ENCODE data around the gene POLG2. TPM values are rescaled to one million over a fixed set of nuclear protein-coding genes. Genes with fewer than 3 reads are reported as not detected.
A peak's percentile ranks its signal among the peaks of the same experiment; 100 is the strongest.

POLG2 gene
- total RNA-seq, 4 donors from 2014 or later: 1.4 to 5.6 (median 2.6) TPM

- H3K36me3 ChIP-seq: peaks cover 7 to 57% of the 10 kb centered on the region in 2 donors
- ATAC-seq: no peak
- no peaks in the 10 kb centered on the region for H3K27me3 ChIP-seq
- no peak for DNase-seq
- no peaks in the 10 kb centered on the region for H3K9me3 ChIP-seq
- H3K4me3 ChIP-seq: peak overlapping the region; percentile 89 to 98 (median 96)
- H3K27ac ChIP-seq: peak overlapping the region; percentile 97 to 100 (median 99)
- TF ChIP-seq POLR2A (IDR thresholded peaks at IDR 0.05): peak in 1 of 2 donors; percentile 10
- TF ChIP-seq CTCF (IDR thresholded peaks at IDR 0.05 in 4 of 5, conservative IDR thresholded peaks at IDR 0.05 in 1 of 5): no peak
- intact Hi-C loops (cut with DNase I; ENCODE audit: low total_unique reads) (loop anchor here (10.0 kb wide), 1 partner anchor 679 kb away; the partner anchor contains the start of genes FTSJ3 and PSMC5), in situ Hi-C loops (cut with MboI; ENCODE audit: low sequenced_read_pairs in 4 of 4) (loop anchor here in 2 of 4 donors (10.0 to 25.0 kb wide), 2 partner anchors 141 to 667 kb away; partner anchors contain the start of genes FTSJ3 (in 1 of the 2), PSMC5 (in 1 of the 2) and SMARCD2 (in 1 of the 2))
- H3K4me1 ChIP-seq: peaks cover 37 to 48% of the 10 kb centered on the region in 2 donors
Measured at GRCh38 chr17:64503821-64504768, 7.2 kb upstream of the POLG2 start.

GRCh38 chr17:64503341-64503740 lies 6.5 kb upstream of the POLG2 start:
- DNase-seq: no peak
- Histone ChIP-seq H3K4me3 (peak overlapping the region in 1 of 4 donors; percentile 11), H3K9me3 (no peaks in the 10 kb centered on the region), H3K27me3 (no peaks in the 10 kb centered on the region), H3K27ac (peak overlapping the region; percentile 97 to 100 (median 99)), H3K4me1 (peaks cover 30 to 49% of the 10 kb centered on the region in 2 donors), H3K36me3 (peaks cover 7 to 64% of the 10 kb centered on the region in 2 donors)
- in situ Hi-C loops (cut with MboI; ENCODE audit: low sequenced_read_pairs in 4 of 4): loop anchor here in 2 of 4 donors (10.0 to 25.0 kb wide), 2 partner anchors 141 to 666 kb away; partner anchors contain the start of genes FTSJ3 (in 1 of the 2), PSMC5 (in 1 of the 2) and SMARCD2 (in 1 of the 2)
- TF ChIP-seq POLR2A (IDR thresholded peaks at IDR 0.05): no peak
- intact Hi-C loops (cut with DNase I; ENCODE audit: low total_unique reads): loop anchor here (10.0 kb wide), 1 partner anchor 679 kb away; the partner anchor contains the start of genes FTSJ3 and PSMC5
- no peak for ATAC-seq

- Histone ChIP-seq H3K27ac (peak overlapping the region; percentile 97 to 100 (median 99)), H3K4me3 (no peak overlapping the region), H3K36me3 (peaks cover 7 to 69% of the 10 kb centered on the region in 2 donors), H3K27me3 (no peaks in the 10 kb centered on the region), H3K9me3 (no peaks in the 10 kb centered on the region), H3K4me1 (peaks cover 24 to 49% of the 10 kb centered on the region in 2 donors)
- no peak for DNase-seq
- ATAC-seq: no peak
- TF ChIP-seq CTCF (IDR thresholded peaks at IDR 0.05 in 4 of 5, conservative IDR thresholded peaks at IDR 0.05 in 1 of 5) (no peak), POLR2A (IDR thresholded peaks at IDR 0.05) (no peak)
- in situ Hi-C loops (cut with MboI; ENCODE audit: low sequenced_read_pairs in 4 of 4): loop anchor here in 2 of 4 donors (10.0 to 25.0 kb wide), 2 partner anchors 142 to 666 kb away; partner anchors contain the start of genes FTSJ3 (in 1 of the 2), PSMC5 (in 1 of the 2) and SMARCD2 (in 1 of the 2)
- intact Hi-C loops (cut with DNase I; ENCODE audit: low total_unique reads): loop anchor here (10.0 kb wide), 1 partner anchor 678 kb away; the partner anchor contains the start of genes FTSJ3 and PSMC5
Measured at GRCh38 chr17:64502809-64503208, 6.0 kb upstream of the POLG2 start.

GRCh38 chr17:64502021-64502420 lies 5.2 kb upstream of the POLG2 start:
- Histone ChIP-seq H3K27me3 (no peaks in the 10 kb centered on the region), H3K4me1 (peaks cover 26 to 52% of the 10 kb centered on the region in 2 donors), H3K27ac (peak overlapping the region in 2 of 4 donors; percentile 97 to 99), H3K9me3 (no peaks in the 10 kb centered on the region), H3K36me3 (peaks cover 7 to 74% of the 10 kb centered on the region in 2 donors), H3K4me3 (no peak overlapping the region)
- ATAC-seq: no peak
- intact Hi-C loops (cut with DNase I; ENCODE audit: low total_unique reads) (loop anchor here (10.0 kb wide), 1 partner anchor 677 kb away; the partner anchor contains the start of genes FTSJ3 and PSMC5), in situ Hi-C loops (cut with MboI; ENCODE audit: low sequenced_read_pairs in 4 of 4) (loop anchor here in 2 of 4 donors (10.0 to 25.0 kb wide), 2 partner anchors 143 to 665 kb away; partner anchors contain the start of genes FTSJ3 (in 1 of the 2), PSMC5 (in 1 of the 2) and SMARCD2 (in 1 of the 2))
- TF ChIP-seq CTCF (IDR thresholded peaks at IDR 0.05 in 4 of 5, conservative IDR thresholded peaks at IDR 0.05 in 1 of 5): no peak
- DNase-seq: no peak

Data from gastrocnemius medialis (tissue), 4 donors.